Activated CD4-positive, alpha-beta T cell treated with anti-CD3 and anti-CD28 coated beads, Interleukin-2, amount 50 U/mL, for 24 hours (primary cell): ENCODE measurements around the gene CHERP.
"Not testable (repeated sequence)": the region's sequence is repeated elsewhere in the genome, so short reads cannot be mapped to it uniquely, and the experiment has no call there.

Experiments used
- DNase-seq, 2 donors: peaks; one replicate each; pipeline ENCODE4 v3.0.0-alpha.2; 2020; ENCODE audit warnings: low read depth in 1 of 2, low spot score in 1 of 2

The CHERP gene

GRCh38 chr19:16520986-16521624 lies 21.1 kb downstream of the CHERP start:
- DNase-seq: no peak

DNA sequence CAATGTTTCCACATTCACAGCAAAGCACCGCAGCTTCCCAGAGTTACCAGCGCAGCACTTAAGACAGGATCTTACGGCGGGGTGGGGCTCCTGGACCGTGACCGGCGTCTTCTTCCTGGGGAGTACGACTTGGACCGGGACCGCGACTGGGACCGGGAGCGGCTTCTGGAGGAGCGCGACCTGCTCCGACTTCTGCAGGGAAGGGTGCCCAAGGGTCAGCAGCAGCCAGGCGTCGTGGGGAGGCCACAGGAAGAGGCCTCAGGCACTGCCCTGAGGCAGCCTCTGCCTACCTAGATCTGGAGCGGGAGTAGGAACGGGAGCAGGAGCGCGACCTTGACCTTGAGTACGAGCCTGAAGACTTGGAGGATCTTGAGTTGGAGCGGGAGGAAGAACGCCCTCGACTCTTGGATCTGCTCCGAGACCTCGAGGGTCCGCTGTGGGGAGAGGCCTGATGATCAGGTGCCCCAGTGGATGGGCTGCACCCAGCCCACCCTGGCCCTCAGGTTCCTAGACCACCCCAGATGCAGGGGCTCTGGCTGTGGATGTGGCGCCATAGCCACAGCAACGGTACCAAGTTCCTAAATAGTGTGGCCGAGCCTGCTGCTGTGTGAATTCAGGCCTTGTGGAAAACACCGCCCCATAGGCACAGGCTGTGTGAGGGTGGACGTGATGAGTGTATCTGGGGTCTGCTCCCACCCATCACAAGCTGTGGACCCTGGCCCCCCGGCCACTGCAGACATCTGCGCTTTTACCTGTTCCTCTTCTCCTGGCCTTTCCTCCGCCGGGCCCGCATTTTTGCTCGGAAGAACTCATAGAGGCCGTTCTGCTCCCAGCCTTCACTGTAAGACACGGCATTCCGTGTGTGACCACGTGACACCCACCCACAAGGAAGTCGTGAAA lies 21.9 kb downstream of the CHERP start:
- DNase-seq: no peak

DNA sequence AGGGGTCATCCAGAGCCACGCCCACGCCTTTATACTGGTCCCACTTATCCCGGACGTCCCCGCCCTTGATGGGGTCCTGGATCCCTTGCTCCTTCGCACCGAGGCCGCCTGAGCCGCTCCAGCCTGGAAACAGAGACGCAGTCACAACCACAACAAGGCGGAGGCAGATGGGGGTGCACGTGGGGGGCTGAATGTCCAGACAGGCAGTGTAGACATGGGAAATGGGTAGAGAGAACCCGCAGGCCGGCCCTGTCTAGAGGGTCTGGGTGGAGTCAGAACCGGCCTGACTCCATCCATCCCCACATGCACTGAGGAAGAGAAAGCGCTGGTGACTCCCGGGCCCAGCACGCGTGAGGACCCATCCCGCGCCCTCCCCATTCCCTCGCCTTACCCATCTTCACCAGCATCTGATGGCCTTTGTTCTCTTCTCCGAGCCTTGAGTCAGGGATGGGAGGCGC lies 23.0 kb downstream of the CHERP start:
- no peak for DNase-seq

- DNase-seq: no peak
Measured at GRCh38 chr19:16518483-16519229, 23.6 kb downstream of the CHERP start.

DNA sequence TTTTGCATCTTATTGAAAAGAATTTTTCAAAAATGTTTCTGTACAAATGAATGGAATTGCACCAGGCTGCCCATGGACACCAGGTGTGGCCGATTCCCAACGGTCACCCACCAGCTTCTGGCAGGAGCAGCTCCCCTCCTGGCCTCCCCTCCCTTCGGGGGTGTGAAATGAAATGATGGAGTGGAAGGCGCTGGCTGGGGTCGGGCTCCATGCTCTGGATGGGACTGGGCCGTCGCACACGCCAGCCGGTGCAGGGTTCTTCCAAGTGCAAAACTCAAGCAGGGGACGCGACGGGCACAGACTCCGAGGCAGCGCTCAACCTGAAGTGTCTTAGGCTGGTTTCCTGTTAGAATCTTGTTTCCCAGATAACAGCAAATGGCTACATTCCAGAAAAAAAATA lies 24.2 kb downstream of the CHERP start:
- no peak for DNase-seq

DNA sequence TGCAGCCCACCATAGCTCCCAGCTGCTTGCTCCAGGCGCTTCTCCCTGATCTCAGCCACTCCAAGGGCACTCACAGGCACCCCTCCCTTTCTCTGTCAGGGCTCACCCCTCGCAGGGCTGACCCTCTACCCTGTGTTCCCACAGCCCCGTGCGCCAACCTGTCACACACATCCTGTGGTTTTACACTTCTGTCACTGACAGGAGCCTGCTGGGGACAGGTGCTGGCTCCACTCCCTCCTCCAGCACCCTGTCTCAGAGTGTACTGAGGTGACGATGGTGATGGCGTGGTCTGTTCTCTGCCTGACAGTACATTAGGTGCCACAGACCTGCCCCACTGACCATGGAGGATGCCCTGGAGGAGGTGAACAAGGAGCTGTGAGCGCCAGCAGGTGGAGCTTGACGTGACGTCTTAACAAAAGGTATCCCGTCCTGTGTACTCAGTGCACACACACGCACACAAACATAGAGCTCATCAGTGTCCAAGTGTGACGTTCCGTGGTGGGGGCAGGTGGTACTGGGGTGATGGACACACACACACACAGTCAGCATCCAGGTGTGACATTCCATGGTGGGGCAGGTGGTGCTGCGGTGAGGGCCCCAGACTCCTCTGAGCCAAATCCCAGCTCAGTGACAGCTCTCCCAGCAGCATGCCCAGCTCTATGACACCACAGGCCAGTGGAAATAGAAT lies 25.2 kb downstream of the CHERP start:
- DNase-seq: no peak

- DNase-seq: no peak
Measured at GRCh38 chr19:16516381-16516780, 25.9 kb downstream of the CHERP start.

DNA sequence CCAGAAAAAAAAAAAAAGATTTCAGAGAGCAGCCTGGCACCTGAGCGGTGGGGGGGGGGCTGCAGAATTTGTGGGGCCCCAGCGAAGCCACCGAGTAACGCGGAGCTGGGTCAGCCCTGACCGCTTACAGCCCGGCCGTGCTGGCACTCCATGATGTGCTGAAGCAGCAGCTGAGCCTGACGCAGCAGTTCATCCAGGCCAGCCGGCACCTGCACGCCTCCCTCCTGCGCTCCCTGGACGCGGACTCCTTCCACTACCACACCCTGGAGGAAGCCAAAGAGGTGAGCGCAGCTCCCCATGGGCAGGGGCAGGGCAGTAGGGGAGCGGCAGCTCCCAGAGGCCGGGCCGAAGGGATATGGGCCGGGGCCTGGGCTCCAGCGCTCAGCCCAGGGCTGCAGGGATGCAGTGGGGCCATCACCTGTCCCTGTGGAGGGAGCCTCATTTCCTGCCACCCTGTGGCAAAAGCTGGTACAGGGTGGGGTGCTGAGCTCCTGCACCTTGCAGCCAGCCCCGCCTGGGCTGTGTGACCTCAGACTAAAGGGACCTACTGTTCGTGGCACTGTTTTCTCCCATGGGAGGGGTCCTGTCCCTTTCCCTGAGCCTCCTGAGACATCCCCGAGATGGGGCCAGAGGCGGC lies 27.7 kb downstream of the CHERP start:
- no peak for DNase-seq

GRCh38 chr19:16512611-16513010 lies 29.6 kb downstream of the CHERP start:
- DNase-seq: not testable (repeated sequence)

DNA sequence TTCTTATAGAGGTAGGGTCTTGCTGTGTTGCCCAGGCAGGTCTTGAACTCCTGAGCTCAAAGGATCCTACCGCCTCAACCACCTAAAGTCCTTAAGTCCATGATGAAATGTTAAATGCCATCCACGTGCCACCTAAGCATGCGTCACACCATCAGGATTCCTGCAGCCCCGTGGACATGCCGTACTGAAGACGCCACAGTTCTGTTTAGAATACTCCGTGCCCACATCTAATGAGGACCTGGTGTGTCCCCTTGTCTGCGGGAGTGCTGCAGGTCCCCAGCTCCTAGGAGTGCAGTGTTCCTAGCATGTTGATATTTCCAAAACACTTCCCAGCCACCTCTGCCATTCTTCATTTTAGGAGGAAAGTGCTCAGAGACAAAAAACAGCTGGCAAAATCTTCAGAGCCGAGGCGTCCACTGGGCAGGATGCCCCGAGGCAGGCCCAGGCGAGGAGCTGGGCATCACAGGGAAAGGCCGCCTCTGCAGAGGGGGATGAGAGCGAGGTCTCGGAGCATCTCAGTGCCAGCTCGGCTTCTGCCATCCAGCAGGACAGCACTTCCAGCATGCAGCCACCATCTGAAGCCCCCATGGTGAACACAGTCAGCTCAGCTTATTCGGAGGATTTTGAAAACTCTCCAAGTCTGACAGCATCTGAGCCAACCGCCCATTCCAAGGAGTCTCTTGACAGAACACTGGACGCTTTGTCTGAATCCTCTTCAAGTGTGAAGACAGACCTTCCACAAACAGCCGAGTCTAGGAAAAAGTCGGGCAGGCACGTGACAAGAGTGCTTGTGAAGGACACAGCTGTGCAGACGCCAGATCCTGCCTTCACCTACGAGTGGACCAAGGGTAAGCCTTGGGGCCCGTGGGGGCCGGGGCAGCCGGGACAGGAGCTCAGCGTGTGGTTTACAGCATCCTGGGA lies 32.8 kb downstream of the CHERP start:
- DNase-seq: no peak

- no peak for DNase-seq
Measured at GRCh38 chr19:16508546-16508945, 33.7 kb downstream of the CHERP start.

DNA sequence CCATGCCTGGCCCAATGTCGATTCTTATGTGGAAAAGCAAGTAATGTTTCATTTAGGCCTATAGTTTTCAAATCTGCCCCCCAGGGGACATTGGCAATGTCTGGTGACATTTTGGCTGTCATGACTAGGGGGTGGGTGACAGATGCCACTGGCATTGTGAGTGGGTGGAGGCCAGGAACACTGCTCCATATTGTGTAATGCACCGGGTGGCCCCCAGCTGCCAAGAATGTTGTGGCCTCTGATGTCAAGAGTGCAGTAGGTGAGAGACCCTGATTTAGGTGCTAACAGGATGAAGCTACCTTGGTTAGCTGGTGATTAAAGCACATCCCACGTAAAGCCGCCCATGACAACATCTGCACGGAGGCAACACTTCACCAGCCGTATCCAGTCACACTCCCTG lies 35.3 kb downstream of the CHERP start:
- no peak for DNase-seq

- not testable (repeated sequence) for DNase-seq
Measured at GRCh38 chr19:16506161-16506560, 36.1 kb downstream of the CHERP start.

DNA sequence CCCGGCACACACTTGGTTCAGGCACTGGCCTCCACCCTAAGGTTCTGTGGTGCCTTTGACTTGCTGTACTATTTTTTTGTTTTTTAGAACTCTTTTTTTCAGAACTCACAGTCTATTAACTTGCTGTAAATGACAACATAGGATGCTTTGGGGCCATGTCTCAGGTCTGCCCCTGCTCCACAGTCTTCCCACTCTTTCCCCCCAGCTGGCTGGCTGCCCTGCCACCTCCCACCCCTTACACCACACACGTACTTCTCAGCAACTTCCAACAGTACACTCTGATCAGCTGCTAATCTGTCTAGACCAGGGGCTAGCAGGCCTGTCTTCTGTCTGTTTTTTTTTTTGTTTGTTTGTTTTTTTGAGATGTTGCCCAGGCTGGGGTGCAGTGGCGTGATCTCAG lies 38.0 kb downstream of the CHERP start:
- no peak for DNase-seq

GRCh38 chr19:16497837-16498236 lies 44.4 kb downstream of the CHERP start:
- no peak for DNase-seq

DNA sequence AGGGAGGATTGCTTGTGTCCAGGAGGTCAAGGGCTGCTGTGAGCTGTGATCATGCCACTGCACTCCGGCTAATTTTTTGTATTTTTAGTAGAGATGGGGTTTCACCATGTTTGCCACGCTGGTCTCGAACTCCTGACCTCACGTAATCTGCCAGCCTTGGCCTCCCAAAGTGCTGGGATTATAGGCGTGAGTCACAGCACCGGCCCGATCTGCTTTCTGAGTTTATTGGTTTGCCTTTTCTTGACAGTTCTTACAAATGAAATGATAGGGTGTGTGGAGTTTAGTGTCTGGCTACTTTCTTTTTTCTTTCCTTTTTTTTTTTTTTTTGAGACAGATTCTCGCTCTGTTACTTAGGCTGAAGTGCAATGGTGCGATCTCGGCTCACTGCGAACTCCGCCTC lies 45.2 kb downstream of the CHERP start:
- DNase-seq: no peak

DNA sequence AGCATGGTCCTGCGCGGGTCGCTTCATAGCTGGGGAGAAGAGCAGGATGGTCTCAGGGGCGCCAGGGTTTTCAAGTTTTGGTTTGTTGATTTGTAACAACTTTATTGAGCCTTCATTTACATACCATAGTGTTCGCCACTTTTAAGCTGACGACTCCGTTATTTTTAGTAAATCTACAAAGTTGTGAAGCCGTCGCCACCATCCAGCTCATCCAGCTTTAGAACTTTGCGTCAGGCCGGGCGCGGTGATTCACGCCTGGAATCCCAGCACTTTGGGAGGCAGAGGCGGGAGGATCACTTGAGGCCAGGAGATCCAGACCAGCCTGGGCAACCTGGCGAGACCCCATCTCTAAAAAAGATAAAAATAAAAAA lies 45.6 kb downstream of the CHERP start:
- no peak for DNase-seq

DNA sequence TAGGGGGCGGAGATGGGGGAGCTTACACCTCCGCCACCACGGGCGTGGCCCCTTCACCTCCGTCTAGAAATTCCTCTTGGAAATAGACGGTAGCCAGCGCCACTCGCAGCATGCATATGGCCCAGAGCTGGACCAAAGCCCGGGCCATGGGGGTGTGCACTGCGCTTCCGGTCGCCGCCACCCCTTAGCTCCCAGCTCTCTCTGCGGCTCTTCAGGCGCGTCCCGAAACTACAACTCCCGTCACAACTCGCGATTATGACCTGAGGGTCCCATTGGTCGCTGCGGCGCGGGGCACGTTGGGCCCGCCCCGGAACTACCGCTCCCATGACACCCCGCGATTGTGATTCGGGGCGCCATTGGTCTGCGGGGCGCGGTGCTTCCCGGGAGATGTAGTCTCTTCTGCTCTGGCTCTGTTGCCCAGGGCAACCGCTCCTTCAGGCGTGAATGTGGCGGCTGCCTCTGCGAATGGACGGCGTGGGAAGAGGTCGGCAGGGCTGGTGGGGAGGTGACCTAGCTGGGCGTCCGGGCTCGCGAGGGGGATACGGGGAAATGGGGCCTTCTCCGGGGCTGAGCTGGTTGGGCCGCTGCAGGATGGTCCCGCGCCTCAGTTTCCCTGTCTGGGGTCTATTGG lies 46.1 kb downstream of the CHERP start, which contains the start of the genes C19orf44 and CALR3:
Gene C19orf44 (plus strand): TSS at position 413 of the 631 bp plus-strand sequence. CDS start 4,399 bp downstream, outside the sequence.
Gene CALR3 (minus strand): TSS at position 186 of the 631 bp plus-strand sequence. CDS start 38 bp downstream, at position 148.
- peak; percentile 93 to 96 for DNase-seq

GRCh38 chr19:16486476-16486875 lies 55.8 kb downstream of the CHERP start:
- DNase-seq: not testable (repeated sequence)
